HG02678 (cell line): ENCODE measurements around the gene PLXNC1.

Experiments used
- ATAC-seq: cut with Tn5 transposase; IDR thresholded peaks from one replicate; pipeline ENCODE4 v1.9.1; 2021; ENCODE audit warnings: mild to moderate bottlenecking, moderate library complexity; ENCODE audit not compliant: unreplicated experiment

Gene PLXNC1

GRCh38 chr12:94202245-94203180 lies 54.1 kb downstream of the PLXNC1 start:
- ATAC-seq: no peak

- ATAC-seq: no peak
Observed at GRCh38 chr12:94203181-94203546, 54.8 kb downstream of the PLXNC1 start.

- no peak for ATAC-seq
Observed at GRCh38 chr12:94203796-94204195, 55.4 kb downstream of the PLXNC1 start.

- ATAC-seq: no peak
Observed at GRCh38 chr12:94204499-94205247, 56.3 kb downstream of the PLXNC1 start.

GRCh38 chr12:94205822-94206221 lies 57.4 kb downstream of the PLXNC1 start:
- ATAC-seq: no peak

GRCh38 chr12:94206886-94207285 lies 58.5 kb downstream of the PLXNC1 start:
- ATAC-seq: no peak

GRCh38 chr12:94207467-94207848 lies 59.1 kb downstream of the PLXNC1 start:
- ATAC-seq: no peak

GRCh38 chr12:94207849-94208621 lies 59.7 kb downstream of the PLXNC1 start:
- ATAC-seq: peak; percentile 76

- peak; percentile 27 for ATAC-seq
Observed at GRCh38 chr12:94208622-94208966, 60.2 kb downstream of the PLXNC1 start.

GRCh38 chr12:94209240-94209639 lies 60.9 kb downstream of the PLXNC1 start:
- ATAC-seq: no peak

- ATAC-seq: no peak
Observed at GRCh38 chr12:94211021-94211420, 62.6 kb downstream of the PLXNC1 start.

GRCh38 chr12:94218233-94218632 lies 69.9 kb downstream of the PLXNC1 start:
- ATAC-seq: no peak

GRCh38 chr12:94219622-94220302 lies 71.4 kb downstream of the PLXNC1 start:
- ATAC-seq: no peak

GRCh38 chr12:94220804-94221203 lies 72.4 kb downstream of the PLXNC1 start:
- no peak for ATAC-seq

- peak; percentile 56 for ATAC-seq
Observed at GRCh38 chr12:94222351-94223084, 74.1 kb downstream of the PLXNC1 start.

GRCh38 chr12:94223842-94224241 lies 75.5 kb downstream of the PLXNC1 start:
- ATAC-seq: no peak

- ATAC-seq: no peak
Observed at GRCh38 chr12:94225506-94225905, 77.1 kb downstream of the PLXNC1 start.

GRCh38 chr12:94225947-94226630 lies 77.7 kb downstream of the PLXNC1 start:
- no peak for ATAC-seq

GRCh38 chr12:94227066-94227465 lies 78.7 kb downstream of the PLXNC1 start:
- no peak for ATAC-seq
